ENCODE measurements around the gene CCDC187.

CCDC187 gene

GRCh38 chr9:136265561-136266355 lies 38.1 kb downstream of the CCDC187 start:
- no peak for DNase-seq

DNA sequence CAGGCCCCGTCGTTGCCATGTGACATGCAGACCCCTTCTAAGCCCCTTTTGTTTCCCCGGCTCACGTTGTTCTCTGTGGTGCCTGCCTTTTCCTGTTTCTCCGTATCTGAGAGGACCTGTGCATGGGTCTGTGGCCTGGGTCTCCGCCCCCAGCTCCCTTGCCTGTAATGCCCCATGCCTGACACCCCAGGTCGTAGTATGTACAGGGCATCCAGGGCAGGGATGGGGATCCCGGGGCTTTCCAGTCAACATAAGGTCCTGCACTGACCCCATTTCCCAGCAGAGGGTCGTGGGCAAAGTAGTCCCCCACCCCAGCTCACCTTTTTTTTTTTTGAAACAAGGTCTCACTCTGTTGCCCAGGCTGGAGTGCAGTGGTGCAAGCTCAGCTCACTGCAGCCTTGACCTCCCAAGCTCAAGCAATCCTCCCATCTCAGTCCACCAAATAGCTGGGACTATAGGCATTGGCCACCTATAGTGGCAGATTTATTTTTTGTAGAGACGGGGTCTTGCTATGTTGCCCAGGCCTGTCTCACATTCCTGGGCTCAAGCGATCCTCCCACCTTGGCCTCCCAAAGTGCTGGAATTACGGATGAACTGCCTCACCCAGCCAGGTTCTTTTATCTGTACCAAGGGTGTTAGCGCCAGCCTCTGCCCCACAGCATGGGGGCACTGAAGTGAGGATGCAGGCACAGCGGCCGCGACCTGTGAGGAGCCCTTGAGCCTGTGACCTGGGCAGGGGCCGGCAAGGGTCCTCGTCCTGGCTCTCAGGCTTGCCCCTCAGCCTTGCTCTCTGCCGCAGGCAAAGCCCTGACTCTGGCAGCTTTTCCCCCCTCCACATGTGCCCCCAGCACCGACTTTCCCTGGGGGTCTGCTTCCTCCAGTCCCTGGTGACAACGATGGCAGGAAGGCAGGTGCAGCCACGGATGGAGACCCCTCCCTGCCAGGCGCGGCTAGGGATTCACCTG lies 39.2 kb downstream of the CCDC187 start:
- DNase-seq: no peak

DNA sequence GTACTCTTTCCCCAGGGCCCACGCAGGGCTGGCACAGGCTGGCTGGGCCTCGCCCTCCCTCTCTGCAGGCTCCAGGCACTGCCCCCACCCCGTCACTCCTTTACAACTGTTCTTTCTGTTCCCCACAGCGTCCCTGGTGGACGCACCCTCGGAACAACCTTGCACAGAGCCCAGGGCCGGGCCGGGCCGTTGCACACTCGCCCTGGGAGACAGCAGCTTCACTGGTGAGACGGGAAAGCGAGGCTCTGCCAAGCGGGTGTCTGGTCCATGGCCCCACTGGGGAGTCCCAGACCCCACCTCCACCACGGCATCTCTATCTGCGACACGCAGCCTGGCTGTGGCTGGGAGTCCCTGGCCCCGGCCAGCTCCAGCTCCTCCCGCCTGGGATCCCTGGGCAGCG lies 39.9 kb downstream of the CCDC187 start:
- no peak for DNase-seq

- no peak for DNase-seq
These were observed 41.2 kb downstream of the CCDC187 start for GRCh38 chr9:136262671-136263178.

- DNase-seq: no peak
These were observed 42.0 kb downstream of the CCDC187 start for GRCh38 chr9:136261686-136262430.

GRCh38 chr9:136260936-136261472 lies 42.9 kb downstream of the CCDC187 start:
- DNase-seq: no peak

- no peak for DNase-seq
These were observed 43.4 kb downstream of the CCDC187 start for GRCh38 chr9:136260521-136260920.

- no peak for DNase-seq
These were observed 44.1 kb downstream of the CCDC187 start for GRCh38 chr9:136259836-136260235.

DNA sequence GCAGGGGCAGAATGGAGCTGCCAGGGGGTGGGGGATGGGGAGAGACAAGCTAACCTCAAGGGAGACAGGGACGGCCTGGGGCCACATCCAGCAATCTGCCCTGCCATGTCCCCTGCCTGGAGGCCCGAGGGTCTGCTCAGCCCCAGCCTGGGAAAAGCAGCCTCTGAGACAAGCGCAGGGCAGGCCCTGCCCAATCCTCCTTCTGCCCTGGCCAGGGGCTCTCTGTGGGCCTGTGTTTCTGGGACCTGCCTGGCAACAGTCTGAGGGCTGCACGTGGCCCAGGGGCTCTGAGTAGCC lies 44.4 kb downstream of the CCDC187 start:
- no peak for DNase-seq

DNA sequence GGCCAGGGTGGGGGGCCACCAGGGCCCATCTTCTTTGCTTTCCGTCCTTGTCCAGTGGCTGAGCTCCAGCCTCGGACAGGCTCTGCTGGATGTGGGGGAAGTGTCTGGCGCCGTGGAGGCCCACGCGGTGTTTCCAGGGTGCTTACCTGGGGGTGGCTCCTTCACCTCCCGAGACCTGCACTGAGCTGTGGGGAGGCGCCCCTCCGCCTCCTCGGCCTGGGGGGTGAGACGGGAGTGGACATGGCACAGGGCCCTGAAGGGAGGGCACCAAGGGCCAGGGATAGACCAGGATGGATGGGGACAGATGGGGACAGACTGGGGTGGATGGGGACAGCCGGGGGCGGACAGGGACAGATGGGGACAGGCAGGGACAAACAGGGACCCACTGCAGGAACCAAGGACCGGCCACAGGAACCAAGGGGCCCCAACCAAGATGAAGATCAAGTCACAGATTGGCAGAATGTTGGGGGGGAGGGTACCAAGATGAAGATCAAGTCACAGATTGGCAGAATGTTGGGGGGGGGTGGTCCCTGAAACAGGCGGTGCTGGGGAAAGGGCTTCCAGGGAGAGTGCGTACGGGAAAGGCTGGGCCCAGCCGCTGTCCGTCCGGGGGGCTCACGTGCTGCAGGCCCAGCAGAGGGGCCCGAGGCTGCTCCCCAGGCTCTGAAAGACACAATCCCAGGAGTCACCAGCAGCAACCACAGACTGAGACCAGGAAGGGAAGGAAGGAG lies 44.9 kb downstream of the CCDC187 start:
- DNase-seq: no peak

DNA sequence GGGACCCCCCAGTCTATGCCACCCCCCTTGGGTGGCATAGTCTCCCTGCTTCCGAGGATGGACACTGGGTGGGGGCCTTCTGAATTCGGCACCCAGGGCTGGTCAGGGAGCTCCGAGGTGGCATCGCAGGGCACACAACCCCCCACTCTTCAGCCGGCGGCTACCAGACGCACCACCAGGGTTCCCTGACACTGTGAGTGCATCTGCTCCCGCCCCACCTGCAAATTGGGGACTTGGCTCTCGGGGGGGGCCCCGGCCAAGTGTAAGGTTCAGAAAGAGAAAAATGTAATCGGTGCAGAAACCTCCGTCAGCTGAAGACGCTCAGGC lies 45.6 kb downstream of the CCDC187 start:
- DNase-seq: no peak

GRCh38 chr9:136257381-136258298 lies 46.3 kb downstream of the CCDC187 start:
- DNase-seq: no peak

DNA sequence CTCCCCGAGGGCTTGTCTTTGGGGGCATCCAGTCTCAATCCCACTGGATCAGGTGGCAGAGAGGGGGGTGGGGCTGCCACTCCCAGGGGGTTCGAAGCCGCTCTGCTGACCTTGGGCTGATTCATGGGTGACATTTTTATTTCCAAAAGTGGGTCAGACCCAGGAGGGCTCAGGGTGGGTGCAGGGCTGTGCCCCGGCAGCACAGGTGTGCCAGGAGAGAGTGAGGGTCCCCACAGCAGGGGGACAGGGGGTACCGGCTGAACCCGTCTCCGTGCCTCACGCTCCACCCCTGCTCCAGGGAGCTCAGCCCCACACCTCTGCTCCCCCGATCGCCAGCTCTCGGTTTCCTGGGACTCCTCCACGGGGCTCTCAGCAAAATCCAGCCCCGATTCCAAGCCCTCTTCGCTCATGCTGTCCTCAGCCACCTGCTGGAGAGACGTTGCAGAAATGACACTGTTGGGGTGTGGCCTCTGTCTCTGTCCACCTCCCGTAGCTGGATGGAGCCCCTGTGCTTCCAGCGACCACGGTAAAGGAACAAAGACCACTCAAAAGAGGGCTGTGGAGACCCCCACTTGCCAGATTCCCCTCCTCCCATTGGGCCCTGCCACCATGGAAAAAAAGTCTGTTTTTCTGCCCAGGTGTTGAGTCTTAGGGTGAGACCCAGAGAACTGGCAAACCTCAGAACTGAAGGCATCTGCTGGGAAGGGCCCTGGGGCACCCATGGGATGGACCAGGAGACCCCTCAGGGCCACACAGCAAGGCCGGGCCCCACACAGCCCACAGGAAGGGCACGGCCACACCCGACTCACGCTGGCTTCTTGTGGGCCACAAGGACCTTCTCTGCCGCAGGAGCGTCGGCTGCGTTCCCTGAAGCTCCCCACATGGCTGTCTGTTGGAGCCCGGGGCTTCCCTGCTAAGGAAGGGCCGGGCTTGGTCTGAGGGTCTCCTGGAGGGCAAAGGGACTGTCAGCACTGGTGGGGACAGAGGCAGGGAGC lies 47.7 kb downstream of the CCDC187 start:
- no peak for DNase-seq

DNA sequence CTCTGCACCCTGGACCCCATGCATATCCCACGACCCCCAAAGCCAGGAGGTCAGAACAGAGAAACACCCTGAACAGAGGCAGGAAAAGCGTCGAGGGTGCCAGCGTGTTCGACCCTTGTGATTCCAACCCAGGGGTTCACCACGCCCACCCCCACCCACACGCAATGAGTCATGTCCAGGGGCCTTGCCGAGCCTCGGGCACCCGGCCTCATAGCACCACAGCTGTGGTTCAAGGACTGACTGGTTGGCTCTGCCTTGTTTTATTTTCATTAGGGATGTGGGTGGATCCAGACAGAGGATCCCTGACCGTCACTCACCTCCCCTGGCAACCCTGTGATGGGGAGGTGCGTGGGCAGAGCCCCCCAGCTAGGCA lies 48.7 kb downstream of the CCDC187 start:
- no peak for DNase-seq

DNA sequence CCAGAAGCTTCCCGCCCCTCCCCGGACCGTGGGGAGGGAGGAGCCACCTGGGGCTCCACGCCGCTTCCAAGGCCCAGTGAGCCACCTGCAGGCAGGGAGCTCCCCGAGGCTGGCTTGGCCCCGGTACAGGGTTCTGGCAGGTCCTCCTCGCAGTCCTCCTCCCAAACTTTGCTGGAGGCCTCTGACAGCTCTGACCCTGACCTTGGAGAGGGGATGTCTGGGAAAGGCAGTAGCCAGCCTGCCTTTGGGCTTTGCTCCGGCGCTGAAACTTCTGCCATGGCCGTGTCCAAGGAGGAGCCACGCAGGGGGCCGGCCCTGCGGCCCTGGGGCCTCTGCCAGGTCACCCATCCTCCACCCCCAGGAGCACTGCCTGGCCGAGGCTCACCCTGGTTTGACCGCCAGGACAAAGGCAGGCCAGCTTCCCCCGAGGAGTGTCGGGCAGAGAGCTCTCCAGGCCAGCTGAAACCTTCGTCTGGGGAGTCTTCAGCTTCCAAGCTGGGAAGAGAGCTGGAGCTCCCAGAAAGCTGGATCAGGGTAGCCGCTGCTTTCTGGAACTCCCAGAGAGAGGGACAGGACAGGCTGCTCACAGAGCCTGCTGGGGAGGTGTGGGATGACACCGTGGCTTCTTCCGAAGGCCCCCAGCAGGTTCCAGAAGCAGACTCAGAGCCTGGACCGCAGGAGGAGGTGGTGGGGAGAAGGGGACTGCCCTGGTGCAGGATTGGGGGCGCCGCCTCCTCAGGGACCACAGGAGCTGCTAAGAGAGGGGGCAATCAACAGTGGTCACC lies 49.3 kb downstream of the CCDC187 start:
- DNase-seq: no peak

DNA sequence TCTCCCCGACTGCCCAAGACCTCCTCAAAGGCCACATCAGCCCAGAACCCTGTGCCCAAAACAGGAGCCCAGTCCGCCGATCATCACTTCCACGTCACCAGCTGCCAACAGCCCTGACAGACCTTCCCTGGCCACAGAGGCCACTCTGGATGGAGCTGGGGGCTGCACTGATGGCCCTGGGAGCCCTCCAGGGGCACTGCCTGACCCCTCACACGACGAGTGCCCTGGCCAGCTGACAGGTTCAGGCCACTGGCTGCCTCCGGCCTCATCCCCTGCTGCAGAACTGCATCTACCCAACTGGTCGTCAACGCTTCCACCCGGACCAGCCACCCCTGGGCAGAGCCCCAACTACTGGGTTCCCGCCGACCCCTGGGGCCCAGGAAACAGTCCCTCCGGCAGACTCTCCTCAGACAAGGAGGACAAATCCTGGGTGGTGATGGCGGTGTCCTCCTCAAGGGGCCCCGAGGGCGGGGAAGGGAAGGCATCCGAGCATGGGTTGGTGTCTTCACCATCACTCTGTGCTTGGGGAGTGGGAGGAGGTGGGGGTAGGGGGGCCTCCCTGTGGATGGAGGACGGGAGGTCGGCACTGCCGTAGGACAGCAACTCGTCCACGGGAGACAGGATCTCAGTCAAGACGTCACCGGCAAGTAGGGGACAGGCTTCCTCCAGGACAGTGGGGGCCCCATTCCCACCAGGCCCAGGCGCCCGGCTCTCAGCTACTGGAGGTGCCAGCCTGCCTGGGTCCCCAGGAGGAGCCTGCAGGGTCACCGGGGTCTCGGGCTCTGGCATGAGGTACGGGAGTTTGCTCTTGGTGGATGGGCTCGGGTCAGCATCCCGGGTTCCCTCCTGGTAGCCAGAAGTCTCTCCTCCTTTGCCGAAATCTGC lies 50.4 kb downstream of the CCDC187 start:
- no peak for DNase-seq

GRCh38 chr9:136252846-136253245 lies 51.0 kb downstream of the CCDC187 start:
- DNase-seq: no peak

GRCh38 chr9:136252281-136252680 lies 51.6 kb downstream of the CCDC187 start:
- DNase-seq: no peak
